ENCODE measurements around the gene CYP2R1.

DNA sequence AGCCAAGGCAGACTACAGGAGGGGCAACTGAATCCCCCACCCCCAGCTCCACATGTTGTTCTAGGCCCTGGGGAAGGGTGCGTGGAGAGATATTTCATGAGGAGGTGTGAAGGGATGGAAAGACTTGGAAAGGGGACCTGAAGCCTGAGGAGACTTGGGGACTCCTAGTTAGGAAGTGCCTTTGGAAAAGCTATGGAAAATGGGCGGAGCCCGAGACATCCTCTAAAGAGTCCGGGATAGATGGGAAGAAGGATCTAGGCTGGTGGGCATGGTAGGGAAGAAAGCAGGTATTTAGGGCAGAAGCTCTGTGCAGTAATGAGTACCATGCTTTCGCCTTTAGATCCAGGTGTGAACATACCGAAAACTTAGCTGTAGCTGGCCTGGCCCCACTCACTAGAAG is 15.0 kb upstream of the CYP2R1 start:
- TF ChIP-seq POLR2A (IDR thresholded peaks at IDR 0.05; ENCODE audit: low read depth, low read length) (no peak), POLR2AphosphoS5 (IDR thresholded peaks at IDR 0.05; ENCODE audit: low read depth, low read length) (no peak), POU2F2 (IDR thresholded peaks at IDR 0.05; ENCODE audit: low read depth, low read length) (no peak), TAF1 (IDR thresholded peaks at IDR 0.05; ENCODE audit: low read depth, low read length) (no peak), PAX5 (IDR thresholded peaks at IDR 0.05; ENCODE audit: insufficient read depth, low read length, severe bottlenecking) (no peak)

All from GM12891 (cell line).